Measurements from ENCODE around the gene PARD3B.

DNA sequence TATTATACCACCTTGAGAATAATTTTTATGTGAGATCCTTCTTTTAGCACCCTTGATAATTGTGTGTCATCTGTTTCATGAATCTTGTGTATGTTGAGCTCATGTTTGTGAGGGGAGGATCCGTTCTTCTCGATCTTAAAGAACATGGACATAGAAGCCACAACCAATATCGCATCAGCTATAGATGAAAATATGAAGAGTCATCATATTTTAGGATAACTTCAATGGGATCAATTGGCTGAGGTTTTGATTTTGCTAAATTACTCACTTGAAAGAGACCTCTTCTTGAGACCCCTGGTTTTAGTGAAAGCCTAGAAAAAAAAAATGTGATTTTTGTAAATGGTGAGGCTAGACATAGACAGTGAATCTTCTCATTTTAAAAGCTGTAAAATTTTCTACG lies 751.7 kb downstream of the PARD3B start:
- TF ChIP-seq, protein P1, sequence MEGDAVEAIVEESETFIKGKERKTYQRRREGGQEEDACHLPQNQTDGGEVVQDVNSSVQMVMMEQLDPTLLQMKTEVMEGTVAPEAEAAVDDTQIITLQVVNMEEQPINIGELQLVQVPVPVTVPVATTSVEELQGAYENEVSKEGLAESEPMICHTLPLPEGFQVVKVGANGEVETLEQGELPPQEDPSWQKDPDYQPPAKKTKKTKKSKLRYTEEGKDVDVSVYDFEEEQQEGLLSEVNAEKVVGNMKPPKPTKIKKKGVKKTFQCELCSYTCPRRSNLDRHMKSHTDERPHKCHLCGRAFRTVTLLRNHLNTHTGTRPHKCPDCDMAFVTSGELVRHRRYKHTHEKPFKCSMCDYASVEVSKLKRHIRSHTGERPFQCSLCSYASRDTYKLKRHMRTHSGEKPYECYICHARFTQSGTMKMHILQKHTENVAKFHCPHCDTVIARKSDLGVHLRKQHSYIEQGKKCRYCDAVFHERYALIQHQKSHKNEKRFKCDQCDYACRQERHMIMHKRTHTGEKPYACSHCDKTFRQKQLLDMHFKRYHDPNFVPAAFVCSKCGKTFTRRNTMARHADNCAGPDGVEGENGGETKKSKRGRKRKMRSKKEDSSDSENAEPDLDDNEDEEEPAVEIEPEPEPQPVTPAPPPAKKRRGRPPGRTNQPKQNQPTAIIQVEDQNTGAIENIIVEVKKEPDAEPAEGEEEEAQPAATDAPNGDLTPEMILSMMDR (conservative IDR thresholded peaks at IDR 0.05; ENCODE audit: low read depth in 2 of 2) = no peak
- TF ChIP-seq EZH2 (IDR thresholded peaks at IDR 0.05; ENCODE audit: low read depth, unreplicated experiment) (no peak), EZH2phosphoT487 (IDR thresholded peaks at IDR 0.05; ENCODE audit: unreplicated experiment) (no peak), CREB1 (CRISPR knock-in tag; IDR thresholded peaks at IDR 0.05; ENCODE audit: low read depth) (no peak), POLR2AphosphoS5 (IDR thresholded peaks at IDR 0.05; ENCODE audit: low read depth) (no peak), ZNF331 (CRISPR knock-in tag; IDR thresholded peaks at IDR 0.05; ENCODE audit: low read depth) (no peak), STAT1 (IDR thresholded peaks at IDR 0.05; ENCODE audit: unreplicated experiment) (no peak)
- TF ChIP-seq, protein P2, sequence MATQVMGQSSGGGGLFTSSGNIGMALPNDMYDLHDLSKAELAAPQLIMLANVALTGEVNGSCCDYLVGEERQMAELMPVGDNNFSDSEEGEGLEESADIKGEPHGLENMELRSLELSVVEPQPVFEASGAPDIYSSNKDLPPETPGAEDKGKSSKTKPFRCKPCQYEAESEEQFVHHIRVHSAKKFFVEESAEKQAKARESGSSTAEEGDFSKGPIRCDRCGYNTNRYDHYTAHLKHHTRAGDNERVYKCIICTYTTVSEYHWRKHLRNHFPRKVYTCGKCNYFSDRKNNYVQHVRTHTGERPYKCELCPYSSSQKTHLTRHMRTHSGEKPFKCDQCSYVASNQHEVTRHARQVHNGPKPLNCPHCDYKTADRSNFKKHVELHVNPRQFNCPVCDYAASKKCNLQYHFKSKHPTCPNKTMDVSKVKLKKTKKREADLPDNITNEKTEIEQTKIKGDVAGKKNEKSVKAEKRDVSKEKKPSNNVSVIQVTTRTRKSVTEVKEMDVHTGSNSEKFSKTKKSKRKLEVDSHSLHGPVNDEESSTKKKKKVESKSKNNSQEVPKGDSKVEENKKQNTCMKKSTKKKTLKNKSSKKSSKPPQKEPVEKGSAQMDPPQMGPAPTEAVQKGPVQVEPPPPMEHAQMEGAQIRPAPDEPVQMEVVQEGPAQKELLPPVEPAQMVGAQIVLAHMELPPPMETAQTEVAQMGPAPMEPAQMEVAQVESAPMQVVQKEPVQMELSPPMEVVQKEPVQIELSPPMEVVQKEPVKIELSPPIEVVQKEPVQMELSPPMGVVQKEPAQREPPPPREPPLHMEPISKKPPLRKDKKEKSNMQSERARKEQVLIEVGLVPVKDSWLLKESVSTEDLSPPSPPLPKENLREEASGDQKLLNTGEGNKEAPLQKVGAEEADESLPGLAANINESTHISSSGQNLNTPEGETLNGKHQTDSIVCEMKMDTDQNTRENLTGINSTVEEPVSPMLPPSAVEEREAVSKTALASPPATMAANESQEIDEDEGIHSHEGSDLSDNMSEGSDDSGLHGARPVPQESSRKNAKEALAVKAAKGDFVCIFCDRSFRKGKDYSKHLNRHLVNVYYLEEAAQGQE (IDR thresholded peaks at IDR 0.05; ENCODE audit: unreplicated experiment) = no peak
